Hindlimb muscle (tissue), 1 donor: Measurements from ENCODE around the gene UGT2B28. TPM values are rescaled to one million over a fixed set of nuclear protein-coding genes. Genes with fewer than 3 reads are reported as not detected.
"Not testable (repeated sequence)": the region's sequence is repeated elsewhere in the genome, so short reads cannot be mapped to it uniquely, and the experiment has no call there.

Experiments used
- DNase-seq: peaks from one replicate; pipeline ENCODE4 v3.0.0-alpha.2; 2013
- polyA plus RNA-seq: library from polyadenylated mRNA; unstranded; fragments of 120-200 nt; gene quantifications from one replicate; pipeline ENCODE4 v1.2.1, GENCODE V29; 2013; ENCODE audit not compliant: insufficient read length

Gene UGT2B28
- not detected for polyA plus RNA-seq

DNA sequence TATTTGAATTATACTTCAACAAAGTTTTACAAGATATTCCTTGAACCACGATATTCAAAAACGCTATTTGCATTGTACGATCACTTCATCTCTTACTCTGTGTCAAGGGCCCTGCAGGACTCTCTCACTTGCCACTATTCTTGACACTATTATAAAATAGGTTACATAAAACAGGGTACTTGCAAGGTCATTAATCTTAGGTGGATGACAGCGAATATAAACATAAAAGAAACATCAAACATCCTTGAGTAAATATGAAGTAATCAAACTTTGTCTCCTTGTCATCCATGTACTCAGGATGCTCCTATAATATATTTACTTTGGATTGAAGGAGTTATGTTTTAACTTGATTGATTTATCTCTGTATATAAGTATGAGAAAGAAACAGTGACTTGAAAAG, at the start of gene UGT2B28:
UGT2B28 (plus strand) TSS at position 395 of the 400 bp plus-strand sequence. CDS start 26 bp downstream, outside the sequence.
- DNase-seq = not testable (repeated sequence)

DNA sequence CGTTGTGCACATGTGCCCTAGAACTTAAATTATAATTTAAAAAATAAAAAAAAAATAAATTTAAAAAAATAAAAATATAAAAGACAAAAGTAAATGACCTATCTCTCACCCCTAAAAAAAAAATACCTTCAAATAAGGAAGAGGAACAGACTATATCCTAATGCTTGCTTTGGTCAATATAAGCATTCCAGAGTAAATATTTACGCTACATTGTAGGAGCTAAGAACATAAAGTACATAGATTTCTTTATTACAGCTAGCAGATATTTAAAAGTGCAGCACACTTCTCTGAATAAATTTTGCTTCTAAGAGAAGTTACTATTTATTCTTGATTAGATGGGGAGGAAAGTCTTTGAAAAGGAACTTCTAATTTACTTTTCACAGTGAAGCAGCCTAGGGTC, 41.2 kb upstream of the UGT2B28 start:
- no peak for DNase-seq

DNA sequence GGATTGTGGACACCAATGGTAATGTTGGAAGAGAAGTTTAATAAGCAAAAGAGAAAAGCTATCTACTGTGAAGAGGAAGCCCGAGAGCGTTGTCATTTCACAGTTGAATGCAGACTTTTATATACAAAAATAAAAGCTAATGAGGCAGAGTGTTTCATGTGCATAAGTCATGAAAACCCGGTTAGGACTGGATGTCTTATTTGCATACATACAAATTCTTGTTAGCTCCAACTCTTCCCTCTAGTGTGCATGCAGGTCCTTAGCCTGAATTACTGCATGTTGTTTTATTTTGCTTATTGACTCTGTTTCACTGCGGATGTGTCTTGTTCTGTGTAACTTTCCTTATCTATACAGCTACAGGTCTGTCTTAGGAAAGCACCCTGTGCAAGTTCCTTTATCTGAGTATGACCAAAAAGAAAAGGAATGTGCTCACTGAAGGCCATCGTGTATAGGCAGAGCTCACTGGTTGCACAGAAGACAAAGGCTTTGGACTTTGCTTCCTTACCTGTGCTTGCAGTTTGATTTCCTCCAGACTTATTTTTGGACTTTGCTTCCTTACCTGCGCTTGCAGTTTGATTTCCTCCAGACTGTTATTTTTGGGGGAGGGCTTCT, 40.6 kb upstream of the UGT2B28 start:
- DNase-seq = no peak

DNA sequence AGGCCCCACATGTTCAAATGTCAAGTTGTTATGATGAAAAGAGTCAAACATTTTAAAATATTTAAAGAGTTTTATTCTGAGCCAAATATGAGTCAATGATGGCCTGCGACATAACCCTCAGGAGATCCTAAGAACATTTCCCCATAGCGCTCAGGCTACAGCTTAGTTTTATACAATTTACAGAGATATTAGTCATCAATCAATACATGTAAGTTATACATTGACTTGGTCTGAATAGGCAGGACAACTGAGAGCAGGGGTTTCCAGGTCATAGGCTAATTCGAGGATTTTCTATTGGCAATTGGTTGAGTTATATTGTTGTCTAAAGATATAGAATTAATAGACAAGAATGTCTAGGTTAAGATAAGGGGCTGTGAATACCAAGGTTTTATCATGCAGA, 39.5 kb upstream of the UGT2B28 start:
- not testable (repeated sequence) for DNase-seq

DNA sequence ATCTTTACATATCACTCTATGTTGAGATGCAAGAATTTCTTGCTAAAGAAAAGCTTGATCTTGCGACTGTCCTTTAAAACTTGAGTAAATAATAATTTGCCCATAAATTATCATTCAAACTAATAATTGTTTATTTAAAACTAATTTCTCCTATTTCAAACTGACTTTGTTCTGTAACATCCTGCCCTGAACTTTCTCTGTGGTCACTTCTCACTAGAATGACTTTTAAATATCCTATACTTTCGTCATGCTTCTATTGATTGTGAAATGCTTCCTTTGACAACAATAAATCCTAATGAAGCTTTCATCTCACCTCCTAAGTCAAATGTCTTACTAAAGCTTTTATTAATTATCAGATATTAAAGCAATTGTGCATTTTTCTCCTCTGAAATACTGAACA, 38.5 kb upstream of the UGT2B28 start:
- not testable (repeated sequence) for DNase-seq

DNA sequence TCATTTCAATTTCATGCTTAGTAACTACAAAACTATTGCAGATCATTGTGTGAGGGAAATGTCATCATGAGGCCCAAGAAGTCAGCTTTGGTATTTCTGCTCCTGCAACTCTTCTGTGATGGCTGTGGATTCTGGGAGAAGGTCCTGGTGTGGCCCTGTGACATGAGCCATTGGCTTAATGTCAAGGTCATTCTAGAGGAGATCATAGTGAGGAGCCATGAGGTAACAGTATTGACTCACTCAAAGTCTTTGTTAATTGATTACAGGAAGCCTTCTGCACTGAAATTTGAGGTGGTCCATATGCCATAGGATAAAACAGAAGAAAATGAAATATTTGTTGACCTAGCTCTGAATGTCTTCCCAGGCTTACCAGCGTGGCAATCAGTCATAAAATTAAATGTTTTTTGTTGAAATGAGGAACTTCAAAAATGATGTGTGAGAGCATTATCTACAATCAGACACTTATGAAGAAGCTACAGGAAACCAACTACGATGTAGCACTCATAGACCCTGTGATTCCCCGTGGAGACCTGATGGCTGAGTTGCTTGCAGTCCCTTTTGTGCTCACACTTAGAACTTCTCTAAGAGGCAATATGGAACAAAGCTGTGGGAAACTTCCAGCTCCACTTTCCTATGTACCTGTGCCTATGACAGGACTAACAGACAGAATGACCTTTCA, 37.6 kb upstream of the UGT2B28 start:
- DNase-seq = not testable (repeated sequence)

DNA sequence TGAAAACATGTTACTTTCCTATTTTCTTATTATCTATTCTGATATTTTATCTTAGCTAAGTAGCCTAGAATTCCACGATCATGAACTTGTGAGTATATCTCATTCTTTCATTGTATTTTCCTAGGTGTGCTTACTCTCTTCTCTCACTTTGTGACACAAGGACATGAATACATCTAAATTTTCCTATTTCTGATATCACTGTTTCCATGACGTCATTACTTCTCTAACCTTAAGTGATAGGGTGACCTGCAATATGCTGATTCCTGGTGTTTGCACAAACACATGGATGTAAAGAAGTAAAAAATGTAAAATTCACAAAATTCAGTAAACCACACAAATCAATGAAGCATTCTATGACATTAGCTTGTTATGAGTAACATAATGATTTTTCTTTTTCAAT, 29.4 kb upstream of the UGT2B28 start:
- not testable (repeated sequence) for DNase-seq

DNA sequence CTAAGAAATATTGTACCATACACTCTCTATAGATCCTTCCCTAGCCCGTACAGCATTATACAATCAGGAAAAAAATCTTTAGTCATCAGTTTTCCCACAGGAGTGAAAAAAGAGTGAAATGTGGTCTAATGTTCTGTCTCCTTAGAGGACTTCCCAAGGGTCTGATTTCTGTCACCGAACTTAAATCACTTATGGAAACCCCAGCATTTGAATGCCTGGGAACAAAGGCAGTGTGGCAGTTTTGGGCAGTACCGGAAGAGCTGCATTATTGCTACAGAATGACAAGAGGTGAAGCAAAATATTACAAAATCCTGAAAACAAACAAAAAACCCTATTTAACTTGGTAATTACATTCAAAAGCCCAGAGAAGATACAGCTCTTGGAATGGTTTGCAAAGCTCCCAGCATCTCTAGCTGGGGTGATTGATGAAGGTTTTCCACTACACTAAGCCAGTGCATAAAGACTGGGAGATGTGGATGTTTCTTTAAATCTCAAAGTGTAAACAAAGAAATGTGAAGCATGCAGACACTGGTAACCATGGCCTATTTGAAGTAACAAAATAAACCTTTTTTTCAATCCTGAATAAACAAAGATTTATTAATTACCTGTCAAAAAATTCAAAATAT, 27.0 kb upstream of the UGT2B28 start:
- not testable (repeated sequence) for DNase-seq

DNA sequence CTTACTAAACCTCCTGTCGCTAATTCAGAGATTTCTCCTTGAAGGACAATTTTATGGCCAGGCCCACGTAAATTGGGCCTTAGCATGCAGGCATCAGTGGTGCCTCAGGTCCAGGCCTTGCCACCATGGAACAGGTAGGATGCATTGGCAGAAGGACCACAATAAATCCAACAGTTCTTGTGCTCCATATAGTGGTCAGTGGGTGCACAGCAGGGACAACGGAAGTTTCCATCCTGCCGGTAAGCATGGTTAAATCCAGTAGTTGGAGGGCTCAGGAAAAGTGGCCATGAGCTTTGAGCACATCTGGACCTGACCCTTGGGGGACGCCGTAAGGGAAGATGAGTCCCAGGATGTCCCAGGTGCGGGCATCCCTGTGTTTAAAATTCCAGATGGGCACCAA, 11.7 kb upstream of the UGT2B28 start:
- not testable (repeated sequence) for DNase-seq

DNA sequence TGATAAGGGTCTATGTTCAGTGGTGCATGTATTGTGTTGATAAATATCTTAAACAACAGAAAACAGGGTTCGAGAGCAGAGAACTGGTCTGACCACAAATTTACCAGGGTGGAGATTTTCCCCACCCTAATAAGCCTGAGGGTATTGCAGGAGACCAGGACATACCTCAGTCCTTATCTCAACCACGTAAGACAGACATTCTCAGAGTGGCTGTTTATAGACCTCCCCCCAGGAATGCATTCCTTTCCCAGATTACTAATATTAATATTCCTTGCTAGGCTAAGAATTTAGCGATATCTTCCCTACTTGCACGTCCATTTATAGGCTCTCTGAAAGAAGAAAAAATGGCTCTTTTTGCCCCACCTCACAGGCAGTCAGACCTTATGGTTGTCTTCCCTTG, 16.1 kb downstream of the UGT2B28 start:
- DNase-seq = not testable (repeated sequence)

DNA sequence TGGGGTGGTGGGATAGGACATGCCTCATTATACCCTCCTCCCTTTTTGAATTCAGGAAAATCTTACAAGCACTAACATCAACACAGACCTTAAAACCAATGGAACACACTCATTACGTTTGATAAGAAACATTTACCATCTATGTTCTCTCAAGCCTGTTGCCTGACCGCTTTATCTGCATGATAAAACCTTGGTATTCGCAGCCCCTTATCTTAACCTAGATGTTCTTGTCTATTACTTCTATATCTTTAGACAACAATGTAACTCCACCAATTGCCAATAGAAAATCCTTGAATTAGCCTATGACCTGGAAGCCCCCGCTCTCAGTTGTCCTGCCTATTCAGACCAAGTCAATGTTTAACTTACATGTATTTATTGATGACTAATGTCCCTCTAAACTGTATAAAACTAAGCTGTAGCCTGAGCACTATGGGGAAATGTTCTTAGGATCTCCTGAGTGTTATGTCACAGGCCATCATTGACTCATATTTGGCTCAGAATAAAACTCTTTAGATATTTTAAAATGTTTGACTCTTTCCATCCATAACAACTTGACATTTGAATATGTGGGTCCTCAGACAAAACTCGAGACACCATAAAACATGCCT, 28.3 kb downstream of the UGT2B28 start:
- DNase-seq = not testable (repeated sequence)

DNA sequence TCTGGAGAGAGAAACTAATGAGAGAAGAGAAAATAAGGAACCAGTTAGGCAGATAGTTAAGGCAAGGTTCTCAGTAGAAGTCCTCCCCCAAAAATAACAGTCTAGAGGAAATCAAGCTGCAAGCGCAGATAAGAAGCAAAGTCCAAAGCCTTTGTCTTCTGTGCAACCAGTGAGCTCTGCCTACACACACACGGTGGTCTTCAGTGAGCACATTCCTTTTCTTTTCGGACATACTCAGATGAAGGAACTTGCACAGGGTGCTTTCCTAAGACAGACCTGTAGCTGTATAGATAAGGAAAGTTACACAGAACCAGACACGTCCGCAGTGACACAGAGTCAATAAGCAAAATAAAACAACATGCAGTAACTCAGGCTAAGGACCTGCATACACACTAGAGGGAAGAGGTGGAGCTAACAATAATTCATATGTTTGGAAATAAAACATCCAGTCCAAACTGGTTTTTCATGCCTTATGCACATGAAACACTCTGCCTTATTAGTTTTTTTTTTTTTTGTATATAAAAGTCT, 29.3 kb downstream of the UGT2B28 start:
- DNase-seq = not testable (repeated sequence)

DNA sequence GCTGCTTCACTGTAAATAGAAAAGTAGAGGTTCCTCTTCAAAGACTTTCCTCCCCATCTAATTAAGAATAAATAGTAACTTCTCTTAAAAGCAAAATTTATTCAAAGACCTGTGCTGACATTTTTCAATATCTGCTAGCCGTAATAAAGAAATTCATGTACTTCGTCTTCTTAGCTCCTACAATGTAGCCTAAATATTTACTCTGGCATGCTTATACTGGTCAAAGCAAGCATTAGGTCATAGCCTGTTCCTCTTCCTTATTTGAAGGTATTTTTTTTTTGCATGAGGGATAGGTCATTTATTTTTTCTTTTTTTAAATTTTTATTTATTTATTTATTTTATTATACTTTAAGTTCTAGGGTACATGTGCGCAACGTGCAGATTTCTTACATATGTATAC, 30.0 kb downstream of the UGT2B28 start:
- not testable (repeated sequence) for DNase-seq

DNA sequence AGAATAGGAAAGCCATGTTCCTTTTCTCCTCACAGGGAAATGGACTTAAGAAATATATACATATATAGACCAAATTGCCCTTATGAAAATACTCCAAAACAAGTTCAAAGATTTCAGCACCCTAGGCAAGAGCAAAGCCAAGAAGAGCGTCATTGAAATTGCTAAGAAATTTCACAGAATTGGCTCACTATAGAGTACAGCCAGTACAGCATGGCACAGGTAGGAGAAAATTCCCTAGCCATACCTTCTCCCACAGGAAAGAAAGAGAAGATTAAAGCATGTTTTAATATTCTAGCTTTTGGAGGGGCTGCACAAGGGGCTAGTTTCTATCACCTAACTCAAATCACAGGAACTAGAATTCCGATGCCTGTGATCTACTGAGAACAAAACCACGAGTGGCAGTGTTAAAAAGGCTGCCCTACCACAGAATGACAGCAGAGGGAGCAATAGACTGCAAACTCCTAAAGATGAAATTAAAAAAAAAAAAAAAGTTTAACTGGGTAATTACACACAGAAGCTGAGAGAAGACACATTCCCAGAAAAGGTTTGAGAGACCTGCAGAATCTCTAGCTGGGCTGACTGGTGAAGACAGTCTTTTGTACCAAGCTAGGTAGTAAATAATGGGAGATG, 37.5 kb downstream of the UGT2B28 start:
- peak; percentile 8 for DNase-seq

DNA sequence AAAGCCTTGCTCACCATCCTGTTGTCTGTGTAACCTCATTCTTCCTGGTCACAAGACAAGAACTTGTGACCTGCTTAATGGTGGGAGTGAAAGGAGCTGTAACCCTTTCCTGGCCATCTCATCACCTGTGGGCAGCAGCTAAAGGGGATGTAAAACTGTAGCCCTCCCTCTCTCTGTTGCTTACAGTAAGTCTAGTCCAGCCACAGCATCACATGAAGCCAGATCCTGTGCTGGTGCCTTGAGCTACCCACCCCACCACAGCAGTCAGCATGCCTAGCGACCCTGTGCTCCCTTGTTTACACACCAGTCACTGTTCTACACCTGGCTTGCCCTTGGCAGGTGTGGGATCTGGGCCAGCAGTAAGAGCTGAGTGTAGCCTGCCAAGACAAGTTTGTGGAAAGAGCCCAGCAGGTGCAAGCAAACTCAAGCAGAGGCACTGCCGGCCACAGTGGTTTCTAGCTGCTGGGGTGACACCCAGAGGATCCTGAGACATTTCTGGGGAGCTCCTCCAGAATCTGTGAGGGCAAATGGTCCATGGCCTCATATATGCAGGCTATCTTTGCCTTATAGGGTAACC, 41.0 kb downstream of the UGT2B28 start:
- DNase-seq = no peak

DNA sequence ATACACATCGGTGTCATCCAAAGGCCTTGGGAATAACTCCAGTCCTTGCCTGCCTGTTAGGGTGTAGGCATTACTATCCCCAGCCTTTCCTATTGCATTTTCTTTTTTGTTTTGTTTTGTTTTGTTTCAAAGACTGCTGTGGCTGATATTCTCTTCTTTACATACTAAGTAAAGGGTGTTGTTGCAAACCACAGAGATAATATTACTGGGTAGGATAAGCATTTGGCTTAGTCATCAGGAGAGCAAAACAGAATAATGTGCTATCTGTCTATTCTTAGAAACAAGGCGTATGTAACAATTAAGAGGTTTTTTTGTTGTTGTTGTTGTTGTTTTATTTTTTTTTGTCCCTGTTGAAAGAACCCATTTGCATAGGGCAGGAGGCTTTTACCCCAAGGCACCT, 41.8 kb downstream of the UGT2B28 start:
- DNase-seq = no peak

DNA sequence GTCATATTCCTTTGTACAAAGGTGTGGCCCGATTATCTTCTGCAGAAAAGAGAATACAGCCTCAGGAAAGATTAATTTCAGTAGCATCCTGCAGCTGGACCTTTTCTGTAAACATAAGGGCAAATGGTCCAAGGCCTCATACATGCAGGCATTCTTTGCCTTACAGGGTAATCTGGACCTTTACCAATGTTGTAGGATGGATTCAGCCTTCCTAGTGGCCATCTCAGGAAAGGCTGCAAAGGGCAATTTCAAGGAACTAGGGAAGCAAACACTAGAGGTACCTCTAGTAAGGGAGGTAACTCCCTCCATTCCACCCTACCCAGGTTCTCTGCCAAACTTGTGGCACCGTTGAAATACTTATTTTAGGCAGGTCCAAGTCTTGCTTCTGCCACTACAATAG, 43.0 kb downstream of the UGT2B28 start:
- no peak for DNase-seq

DNA sequence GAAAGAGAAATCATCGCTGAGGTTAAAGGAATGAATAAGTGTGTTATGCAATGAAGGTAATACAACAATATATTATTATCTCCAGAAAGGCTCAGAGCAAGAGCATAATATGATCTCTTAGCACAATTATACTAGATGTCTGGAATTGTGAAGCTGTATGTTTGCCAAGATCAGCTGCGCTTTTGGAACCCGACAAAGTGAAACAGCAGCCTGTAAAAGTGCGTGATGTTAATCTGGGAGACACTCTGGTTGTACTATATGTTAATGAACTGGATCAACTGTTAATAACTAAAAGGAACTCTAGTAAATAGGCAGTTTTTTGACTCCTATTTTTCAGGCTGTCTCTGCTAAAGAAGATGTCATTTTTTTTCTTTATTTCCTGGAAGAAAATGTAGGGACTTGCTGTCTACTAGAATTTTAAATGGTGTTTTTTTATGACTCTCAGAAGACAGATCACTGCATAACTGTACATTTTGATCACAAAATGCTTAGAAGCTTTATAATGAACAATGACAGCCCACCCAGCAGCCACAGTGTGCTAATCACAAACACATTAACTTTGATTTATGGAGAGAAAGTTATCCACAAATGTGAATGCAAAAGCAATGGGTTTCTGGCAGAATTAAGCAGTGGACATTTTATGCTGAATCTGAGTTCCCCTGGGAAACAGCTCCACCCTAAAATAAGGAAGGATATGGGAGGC, 50.2 kb downstream of the UGT2B28 start:
- peak; percentile 8 for DNase-seq

DNA sequence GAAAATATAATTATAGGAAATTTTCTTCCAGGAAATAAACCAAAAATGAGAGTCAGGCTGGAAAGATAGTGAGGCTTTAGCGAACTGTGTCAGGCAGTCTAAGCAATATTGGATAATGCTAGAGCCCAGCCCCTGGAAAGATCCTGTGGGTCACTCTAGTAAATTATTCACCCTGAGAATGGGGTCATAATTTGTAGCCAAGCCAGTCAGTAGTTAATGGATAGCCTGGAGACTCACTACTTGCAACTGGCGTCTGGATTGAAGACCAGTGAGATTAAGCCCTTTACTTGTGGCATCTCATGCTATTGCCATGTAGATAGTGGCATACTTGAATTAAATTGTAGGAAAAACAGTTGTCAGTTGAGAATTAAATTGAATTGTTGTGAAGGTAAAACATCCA, 51.0 kb downstream of the UGT2B28 start:
- not testable (repeated sequence) for DNase-seq

DNA sequence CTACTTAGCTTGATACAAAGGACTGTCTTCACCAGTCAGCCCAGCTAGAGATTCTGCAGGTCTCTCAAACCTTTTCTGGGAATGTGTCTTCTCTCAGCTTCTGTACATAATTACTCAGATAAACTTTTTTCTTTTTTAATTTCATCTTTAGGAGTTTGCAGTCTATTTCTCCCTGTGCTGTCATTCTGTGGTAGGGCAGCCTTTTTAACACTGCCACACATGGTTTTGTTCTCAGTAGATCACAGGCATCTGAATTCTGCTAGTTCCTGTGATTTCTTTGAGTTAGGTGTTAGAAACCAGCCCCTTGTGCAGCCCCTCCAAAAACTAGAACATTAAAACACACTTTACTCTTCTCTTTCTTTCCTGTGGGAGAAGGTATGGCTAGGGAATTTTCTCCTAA, 55.2 kb downstream of the UGT2B28 start:
- not testable (repeated sequence) for DNase-seq

DNA sequence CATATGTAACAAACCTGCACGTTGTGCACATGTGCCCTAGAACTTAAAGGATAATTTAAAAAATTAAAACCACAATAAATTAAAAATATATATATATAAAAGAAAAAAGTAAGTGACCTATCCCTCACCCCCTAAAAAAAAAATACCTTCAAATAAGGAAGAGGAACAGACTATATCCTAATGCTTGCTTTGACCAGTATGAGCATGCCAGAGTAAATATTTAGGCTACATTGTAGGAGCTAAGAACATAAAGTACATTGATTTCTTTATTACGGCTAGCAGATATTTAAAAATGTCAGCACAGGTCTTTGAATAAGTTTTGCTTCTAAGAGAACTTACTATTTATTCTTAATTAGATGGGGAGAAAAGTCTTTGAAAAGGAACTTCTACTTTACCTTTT, 62.8 kb downstream of the UGT2B28 start:
- not testable (repeated sequence) for DNase-seq
